ENCODE results near the gene ZBTB20.

GRCh38 chr3:114958930-114959329 is 188.2 kb downstream of the ZBTB20 start:
- TF ChIP-seq, protein P1, sequence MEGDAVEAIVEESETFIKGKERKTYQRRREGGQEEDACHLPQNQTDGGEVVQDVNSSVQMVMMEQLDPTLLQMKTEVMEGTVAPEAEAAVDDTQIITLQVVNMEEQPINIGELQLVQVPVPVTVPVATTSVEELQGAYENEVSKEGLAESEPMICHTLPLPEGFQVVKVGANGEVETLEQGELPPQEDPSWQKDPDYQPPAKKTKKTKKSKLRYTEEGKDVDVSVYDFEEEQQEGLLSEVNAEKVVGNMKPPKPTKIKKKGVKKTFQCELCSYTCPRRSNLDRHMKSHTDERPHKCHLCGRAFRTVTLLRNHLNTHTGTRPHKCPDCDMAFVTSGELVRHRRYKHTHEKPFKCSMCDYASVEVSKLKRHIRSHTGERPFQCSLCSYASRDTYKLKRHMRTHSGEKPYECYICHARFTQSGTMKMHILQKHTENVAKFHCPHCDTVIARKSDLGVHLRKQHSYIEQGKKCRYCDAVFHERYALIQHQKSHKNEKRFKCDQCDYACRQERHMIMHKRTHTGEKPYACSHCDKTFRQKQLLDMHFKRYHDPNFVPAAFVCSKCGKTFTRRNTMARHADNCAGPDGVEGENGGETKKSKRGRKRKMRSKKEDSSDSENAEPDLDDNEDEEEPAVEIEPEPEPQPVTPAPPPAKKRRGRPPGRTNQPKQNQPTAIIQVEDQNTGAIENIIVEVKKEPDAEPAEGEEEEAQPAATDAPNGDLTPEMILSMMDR (IDR thresholded peaks at IDR 0.05) = no peak
- TF ChIP-seq POLR2A (IDR thresholded peaks at IDR 0.05) = no peak
